HepG2 (cell line): Measurements from ENCODE around the gene RNASE11. TPM values are rescaled to one million over a fixed set of nuclear protein-coding genes. Genes with fewer than 3 reads are reported as not detected.

Experiments used
- CBFB ChIP-seq: sonication (generic); formaldehyde crosslinking; IDR thresholded peaks from 2 replicates; pipeline ENCODE4 v1.4.0; 2020; ENCODE audit warnings: missing genetic modification reagents
- FOSL2 ChIP-seq: sonication (generic); formaldehyde crosslinking; IDR thresholded peaks from 2 replicates; pipeline ENCODE4 v1.4.0; 2020; ENCODE audit warnings: missing genetic modification reagents
- HNRNPLL ChIP-seq: fragments of 200-400 bp; formaldehyde crosslinking; IDR thresholded peaks from 2 replicates; pipeline ENCODE4 v1.6.1; 2017; ENCODE audit warnings: mild to moderate bottlenecking, low read depth, low read length; ENCODE audit not compliant: poor library complexity, severe bottlenecking
- JUNB ChIP-seq: sonication (generic); formaldehyde crosslinking; IDR thresholded peaks from 2 replicates; pipeline ENCODE4 v1.8.0; 2022; ENCODE audit warnings: missing genetic modification reagents, mild to moderate bottlenecking, borderline replicate concordance
- KLF6 ChIP-seq: IDR thresholded peaks from 2 replicates; pipeline ENCODE4 v1.8.0; 2016; ENCODE audit warnings: missing biosample characterization, missing genetic modification reagents
- MTA3 ChIP-seq: sonication (generic); formaldehyde crosslinking; IDR thresholded peaks from 2 replicates; pipeline ENCODE4 v1.4.0; 2020; ENCODE audit warnings: missing genetic modification reagents
- NFKBIZ ChIP-seq: IDR thresholded peaks from 2 replicates; pipeline ENCODE4 v1.6.1; 2018; ENCODE audit warnings: missing genetic modification reagents, missing compliant biosample characterization
- ZBTB43 ChIP-seq: sonication (generic); formaldehyde crosslinking; conservative IDR thresholded peaks from 2 replicates; pipeline ENCODE4 v1.4.0; 2020; ENCODE audit warnings: missing genetic modification reagents
- ZNF232 ChIP-seq: sonication (generic); formaldehyde crosslinking; IDR thresholded peaks from 2 replicates; pipeline ENCODE4 v1.4.0; 2020; ENCODE audit warnings: missing genetic modification reagents, borderline replicate concordance
- ZNF431 ChIP-seq: sonication (generic); formaldehyde crosslinking; IDR thresholded peaks from 2 replicates; pipeline ENCODE4 v1.9.0; 2022; ENCODE audit warnings: missing genetic modification reagents, low read depth, mild to moderate bottlenecking, borderline replicate concordance
- ZNF609 ChIP-seq: sonication (generic); formaldehyde crosslinking; IDR thresholded peaks from 2 replicates; pipeline ENCODE4 v1.4.0; 2020; ENCODE audit warnings: mild to moderate bottlenecking, missing genetic modification reagents, borderline replicate concordance
- ZNF674 ChIP-seq: sonication (generic); formaldehyde crosslinking; IDR thresholded peaks from 2 replicates; pipeline ENCODE4 v1.5.0; 2020; ENCODE audit warnings: low read depth, mild to moderate bottlenecking, missing genetic modification reagents
- ZNF766 ChIP-seq: sonication (generic); formaldehyde crosslinking; IDR thresholded peaks from 2 replicates; pipeline ENCODE4 v1.5.0; 2020; ENCODE audit warnings: missing genetic modification reagents, borderline replicate concordance
- ZNF777 ChIP-seq: sonication (generic); formaldehyde crosslinking; IDR thresholded peaks from 2 replicates; pipeline ENCODE4 v1.4.0; 2020; ENCODE audit warnings: missing genetic modification reagents
- polyA plus RNA-seq, 8 experiments: library from polyadenylated mRNA; depleted of rRNA in 3 of 8; stranded (reverse) in 7 of 8; unstranded in 1 of 8; fragments of >200 nt; fragmentation: Illumina TruSeq in 4 of 8; extraction: Trizol in 4 of 8; gene quantifications; 2 replicates each; pipeline versions ENCODE4 v1.2.1 to v1.2.3, GENCODE V29; 2011 to 2016; ENCODE audit warnings: low read depth in 4 of 8, missing spikeins in 1 of 8, mixed read lengths in 1 of 8; ENCODE audit not compliant: insufficient read depth in 1 of 8
- total RNA-seq, 5 experiments: library from RNA; depleted of rRNA; stranded (reverse); fragments of >200 nt; fragmentation: Illumina TruSeq; extraction: Trizol; gene quantifications; 2 replicates each; pipeline ENCODE4 v1.2.3, GENCODE V29; 2016; ENCODE audit warnings: low read depth in 1 of 5
- TF ChIP-seq, protein P1 (sequence below): sonication (generic); formaldehyde crosslinking; IDR thresholded peaks from 2 replicates; pipeline ENCODE4 v1.4.0; 2020; ENCODE audit warnings: missing genetic modification reagents, mild to moderate bottlenecking, borderline replicate concordance
- TF ChIP-seq, protein P2 (sequence below): sonication (generic); formaldehyde crosslinking; IDR thresholded peaks from 2 replicates; pipeline ENCODE4 v1.5.0; 2020; ENCODE audit warnings: mild to moderate bottlenecking, missing genetic modification reagents
- TF ChIP-seq, protein P3 (sequence below): IDR thresholded peaks from 2 replicates; pipeline ENCODE4 v1.6.1; 2016

RNASE11 gene
- total and polyA plus RNA-seq, 2 of the 13 experiments (the other 11 are each of a cell fraction or from before 2014, with no cell fraction given), result not detected

DNA sequence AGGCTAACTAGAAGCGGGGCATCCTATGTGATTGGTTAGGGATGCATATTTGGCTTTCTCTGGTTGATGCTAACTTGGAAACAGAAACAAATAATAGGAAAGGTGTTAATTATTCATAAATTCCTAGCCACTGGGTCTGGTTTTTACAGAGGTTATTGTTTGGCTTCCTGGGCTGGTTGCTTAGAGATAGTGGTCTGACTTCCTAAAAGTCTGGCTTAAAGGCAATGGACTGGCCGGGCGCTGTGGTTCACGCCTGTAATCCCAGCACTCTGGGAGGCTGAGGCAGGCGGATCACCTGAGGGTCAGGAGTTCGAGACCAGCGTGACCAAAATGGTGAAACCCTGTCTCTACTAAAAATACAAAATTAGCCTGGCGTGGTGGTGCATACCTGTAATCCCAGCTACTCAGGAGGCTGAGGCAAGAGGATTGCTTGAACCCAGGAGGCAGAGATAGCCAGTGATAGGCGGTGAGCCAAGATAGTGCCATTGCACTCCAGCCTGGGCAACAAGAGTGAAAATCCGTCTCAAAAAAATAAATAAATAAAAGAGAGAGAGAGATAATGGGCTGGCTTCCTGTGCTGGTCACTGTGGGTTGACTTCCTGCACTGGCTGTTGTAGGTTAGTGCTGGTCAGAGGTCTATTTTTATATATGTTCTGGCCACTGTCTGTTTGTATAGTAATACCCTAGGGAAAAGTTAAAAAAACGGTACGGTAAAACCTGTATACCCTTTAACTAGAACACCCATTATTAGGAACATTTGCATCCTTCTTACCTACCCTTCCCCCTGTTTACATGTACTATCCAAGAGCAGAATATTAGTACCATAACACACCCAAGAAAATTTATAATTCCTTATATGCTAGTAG lies 29.6 kb upstream of the RNASE11 start (continued):
- TF ChIP-seq ZBTB43 (CRISPR knock-in tag), result 0 out of 2 replicates have a peak, but pooled peaks have one; percentile 29
- TF ChIP-seq, protein P1, sequence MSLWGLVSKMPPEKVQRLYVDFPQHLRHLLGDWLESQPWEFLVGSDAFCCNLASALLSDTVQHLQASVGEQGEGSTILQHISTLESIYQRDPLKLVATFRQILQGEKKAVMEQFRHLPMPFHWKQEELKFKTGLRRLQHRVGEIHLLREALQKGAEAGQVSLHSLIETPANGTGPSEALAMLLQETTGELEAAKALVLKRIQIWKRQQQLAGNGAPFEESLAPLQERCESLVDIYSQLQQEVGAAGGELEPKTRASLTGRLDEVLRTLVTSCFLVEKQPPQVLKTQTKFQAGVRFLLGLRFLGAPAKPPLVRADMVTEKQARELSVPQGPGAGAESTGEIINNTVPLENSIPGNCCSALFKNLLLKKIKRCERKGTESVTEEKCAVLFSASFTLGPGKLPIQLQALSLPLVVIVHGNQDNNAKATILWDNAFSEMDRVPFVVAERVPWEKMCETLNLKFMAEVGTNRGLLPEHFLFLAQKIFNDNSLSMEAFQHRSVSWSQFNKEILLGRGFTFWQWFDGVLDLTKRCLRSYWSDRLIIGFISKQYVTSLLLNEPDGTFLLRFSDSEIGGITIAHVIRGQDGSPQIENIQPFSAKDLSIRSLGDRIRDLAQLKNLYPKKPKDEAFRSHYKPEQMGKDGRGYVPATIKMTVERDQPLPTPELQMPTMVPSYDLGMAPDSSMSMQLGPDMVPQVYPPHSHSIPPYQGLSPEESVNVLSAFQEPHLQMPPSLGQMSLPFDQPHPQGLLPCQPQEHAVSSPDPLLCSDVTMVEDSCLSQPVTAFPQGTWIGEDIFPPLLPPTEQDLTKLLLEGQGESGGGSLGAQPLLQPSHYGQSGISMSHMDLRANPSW (CRISPR knock-in tag), result no peak
- TF ChIP-seq, protein P2, sequence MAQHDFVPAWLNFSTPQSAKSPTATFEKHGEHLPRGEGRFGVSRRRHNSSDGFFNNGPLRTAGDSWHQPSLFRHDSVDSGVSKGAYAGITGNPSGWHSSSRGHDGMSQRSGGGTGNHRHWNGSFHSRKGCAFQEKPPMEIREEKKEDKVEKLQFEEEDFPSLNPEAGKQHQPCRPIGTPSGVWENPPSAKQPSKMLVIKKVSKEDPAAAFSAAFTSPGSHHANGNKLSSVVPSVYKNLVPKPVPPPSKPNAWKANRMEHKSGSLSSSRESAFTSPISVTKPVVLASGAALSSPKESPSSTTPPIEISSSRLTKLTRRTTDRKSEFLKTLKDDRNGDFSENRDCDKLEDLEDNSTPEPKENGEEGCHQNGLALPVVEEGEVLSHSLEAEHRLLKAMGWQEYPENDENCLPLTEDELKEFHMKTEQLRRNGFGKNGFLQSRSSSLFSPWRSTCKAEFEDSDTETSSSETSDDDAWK (CRISPR knock-in tag), result no peak
- TF ChIP-seq ZNF232 (CRISPR knock-in tag), result no peak
- no peak for TF ChIP-seq FOSL2 (CRISPR knock-in tag)
- no peak for TF ChIP-seq ZNF766 (CRISPR knock-in tag)
- TF ChIP-seq NFKBIZ (CRISPR knock-in tag), result no peak
- no peak for TF ChIP-seq MTA3 (CRISPR knock-in tag)
- TF ChIP-seq HNRNPLL, result no peak
- TF ChIP-seq JUNB (CRISPR knock-in tag), result no peak
- TF ChIP-seq, protein P3, sequence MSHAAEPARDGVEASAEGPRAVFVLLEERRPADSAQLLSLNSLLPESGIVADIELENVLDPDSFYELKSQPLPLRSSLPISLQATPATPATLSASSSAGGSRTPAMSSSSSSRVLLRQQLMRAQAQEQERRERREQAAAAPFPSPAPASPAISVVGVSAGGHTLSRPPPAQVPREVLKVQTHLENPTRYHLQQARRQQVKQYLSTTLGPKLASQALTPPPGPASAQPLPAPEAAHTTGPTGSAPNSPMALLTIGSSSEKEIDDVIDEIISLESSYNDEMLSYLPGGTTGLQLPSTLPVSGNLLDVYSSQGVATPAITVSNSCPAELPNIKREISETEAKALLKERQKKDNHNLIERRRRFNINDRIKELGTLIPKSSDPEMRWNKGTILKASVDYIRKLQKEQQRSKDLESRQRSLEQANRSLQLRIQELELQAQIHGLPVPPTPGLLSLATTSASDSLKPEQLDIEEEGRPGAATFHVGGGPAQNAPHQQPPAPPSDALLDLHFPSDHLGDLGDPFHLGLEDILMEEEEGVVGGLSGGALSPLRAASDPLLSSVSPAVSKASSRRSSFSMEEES (CRISPR knock-in tag), result no peak
- no peak for TF ChIP-seq KLF6 (CRISPR knock-in tag)
- no peak for TF ChIP-seq ZNF674 (CRISPR knock-in tag)
- TF ChIP-seq ZNF777 (CRISPR knock-in tag), result no peak
- no peak for TF ChIP-seq CBFB
- no peak for TF ChIP-seq ZNF609
- TF ChIP-seq ZNF431 (CRISPR knock-in tag), result 0 out of 2 replicates have a peak, but pooled peaks have one; percentile 34
